ENCODE measurements around the gene CNTN5.

CNTN5 gene

DNA sequence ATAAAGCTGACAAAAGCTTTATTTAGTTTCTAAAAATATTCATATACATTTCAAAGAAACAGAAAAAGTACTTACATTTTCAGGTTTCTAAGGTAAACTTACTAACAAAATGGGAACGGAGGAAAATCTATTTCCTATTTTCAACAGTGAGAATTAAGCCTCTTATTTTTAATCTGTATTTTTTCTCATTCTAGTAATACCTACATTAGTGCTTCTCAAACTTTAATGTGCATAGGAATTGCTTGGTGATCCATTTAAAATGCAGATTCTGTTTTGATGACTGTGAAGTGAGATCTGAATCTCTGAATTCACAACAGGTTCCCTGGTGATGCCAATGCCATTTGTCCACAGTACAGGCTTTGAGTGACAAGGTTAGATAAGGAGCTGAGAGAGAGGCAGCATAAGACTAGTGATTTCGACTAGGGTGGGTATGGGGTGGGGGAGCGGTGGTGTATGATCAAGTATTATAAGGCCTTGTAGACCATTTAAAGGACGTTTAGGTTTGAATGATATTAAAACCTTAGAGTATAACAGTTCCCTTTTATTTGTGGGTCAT, 402.8 kb downstream of the CNTN5 start:
- no peak overlapping the region for H3K9ac ChIP-seq (ENCODE audit: insufficient read length)
- DNase-seq (ENCODE audit: low read depth, low spot score) = no peak
- TF ChIP-seq EZH2 (IDR thresholded peaks at IDR 0.05) (no peak), POLR2AphosphoS5 (IDR thresholded peaks at IDR 0.05; ENCODE audit: borderline replicate concordance, low read depth, low read length) (no peak)
- no peak overlapping the region for H3K27ac ChIP-seq
- H3K4me3 ChIP-seq = no peak overlapping the region
- H3K36me3 ChIP-seq (ENCODE audit: insufficient read depth, low read length) = no peaks in the 10 kb centered on the region
- no peaks in the 10 kb centered on the region for H3K9me3 ChIP-seq (ENCODE audit: low read depth, low read length)

DNA sequence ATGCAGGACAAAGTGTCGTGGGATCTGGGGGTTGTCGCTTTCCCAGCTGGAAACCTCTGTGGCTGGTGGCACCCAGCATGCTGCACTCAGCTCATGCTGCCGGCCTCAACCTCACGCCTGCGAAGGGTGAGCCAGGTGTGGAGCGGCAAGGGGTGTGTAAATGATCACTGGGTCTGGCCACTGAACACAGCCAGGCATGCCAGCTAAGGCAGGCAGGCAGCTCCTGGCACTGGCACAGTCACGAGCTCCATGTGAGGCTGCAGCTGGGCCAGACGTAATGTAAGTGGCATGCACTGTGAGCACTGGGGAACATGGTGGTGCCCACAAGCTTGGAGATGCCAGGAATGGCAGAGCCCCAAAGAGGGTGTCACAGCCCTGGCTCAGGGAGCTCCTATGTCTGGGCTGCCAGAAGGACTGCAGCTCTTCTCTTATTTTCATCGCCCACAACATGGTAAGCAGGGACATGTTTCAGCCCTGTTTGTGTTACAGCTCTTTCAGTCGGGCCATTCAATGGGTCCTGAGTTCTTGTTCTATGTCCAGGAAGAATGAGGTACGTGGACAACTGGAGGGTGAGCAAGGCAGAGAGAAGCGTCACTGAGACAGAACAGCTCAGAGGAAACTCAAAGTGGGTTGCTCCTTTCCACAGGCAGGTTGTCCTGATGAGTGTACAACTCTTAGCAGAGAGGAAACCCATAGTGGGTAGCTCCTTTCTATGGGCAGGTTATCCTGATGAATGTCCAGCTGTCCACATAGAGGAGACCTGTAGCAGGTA, 403.8 kb downstream of the CNTN5 start:
- no peak overlapping the region for H3K4me3 ChIP-seq
- no peaks in the 10 kb centered on the region for H3K36me3 ChIP-seq (ENCODE audit: insufficient read depth, low read length)
- H3K9ac ChIP-seq (ENCODE audit: insufficient read length) = no peak overlapping the region
- no peak for DNase-seq (ENCODE audit: low read depth, low spot score)
- H3K27ac ChIP-seq = no peak overlapping the region
- H3K9me3 ChIP-seq (ENCODE audit: low read depth, low read length) = no peaks in the 10 kb centered on the region
- no peak for TF ChIP-seq EZH2 (IDR thresholded peaks at IDR 0.05)
- TF ChIP-seq FOXP2 (optimal IDR thresholded peaks at IDR 0.05; ENCODE audit: control extremely low read depth, extremely low read length, insufficient read depth) = no peak
- TF ChIP-seq POLR2AphosphoS5 (IDR thresholded peaks at IDR 0.05; ENCODE audit: borderline replicate concordance, low read depth, low read length) = no peak

DNA sequence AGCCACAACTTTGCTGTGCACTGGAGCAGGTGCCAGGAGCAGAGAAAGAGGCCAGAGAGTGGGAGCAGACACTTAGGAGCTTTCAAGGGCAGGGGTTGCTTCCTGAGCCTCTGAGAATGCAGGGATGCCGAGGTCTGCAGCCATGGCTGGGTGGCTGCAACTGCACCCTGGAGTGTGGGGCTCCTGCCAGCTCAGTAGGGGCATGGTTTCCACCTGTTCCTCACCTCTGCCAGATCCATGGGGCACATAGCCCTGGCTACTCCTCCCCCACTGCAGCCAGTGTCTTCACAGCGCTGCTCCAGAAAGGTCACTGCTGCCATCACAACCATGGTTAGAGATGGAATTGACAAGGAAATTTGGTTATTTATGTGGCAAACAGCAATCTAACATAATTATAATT, 404.8 kb downstream of the CNTN5 start:
- DNase-seq (ENCODE audit: low read depth, low spot score) = no peak
- H3K9ac ChIP-seq (ENCODE audit: insufficient read length) = no peak overlapping the region
- H3K4me3 ChIP-seq = no peak overlapping the region
- H3K9me3 ChIP-seq (ENCODE audit: low read depth, low read length) = no peaks in the 10 kb centered on the region
- H3K36me3 ChIP-seq (ENCODE audit: insufficient read depth, low read length) = no peaks in the 10 kb centered on the region
- no peak overlapping the region for H3K27ac ChIP-seq
- TF ChIP-seq POLR2AphosphoS5 (IDR thresholded peaks at IDR 0.05; ENCODE audit: borderline replicate concordance, low read depth, low read length) (no peak), FOXP2 (optimal IDR thresholded peaks at IDR 0.05; ENCODE audit: control extremely low read depth, extremely low read length, insufficient read depth) (no peak), EZH2 (IDR thresholded peaks at IDR 0.05) (no peak)

DNA sequence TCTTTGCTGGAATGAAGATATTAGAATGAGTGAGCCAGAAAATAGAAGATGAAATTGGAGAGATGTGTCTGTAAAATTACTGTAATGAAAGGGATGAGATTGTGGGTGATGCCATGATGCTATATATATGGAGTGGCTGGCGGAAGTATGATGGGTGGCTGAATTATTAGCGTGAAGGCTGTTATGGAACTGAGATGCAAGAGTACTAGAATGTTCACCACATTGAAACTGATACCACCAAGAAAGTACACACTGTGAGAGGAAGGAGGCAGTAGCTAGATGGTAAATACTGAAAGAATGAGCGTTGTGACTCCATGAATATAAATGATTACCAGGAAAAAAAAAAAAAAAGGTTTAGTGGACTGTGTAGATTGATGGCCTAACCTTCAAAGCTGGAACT, 411.9 kb downstream of the CNTN5 start:
- Histone ChIP-seq H3K27ac (no peak overlapping the region), H3K9ac (ENCODE audit: insufficient read length) (no peak overlapping the region)
- no peak for TF ChIP-seq FOXP2 (optimal IDR thresholded peaks at IDR 0.05; ENCODE audit: control extremely low read depth, extremely low read length, insufficient read depth)
- no peak for TF ChIP-seq EZH2 (IDR thresholded peaks at IDR 0.05)
- no peak for TF ChIP-seq POLR2AphosphoS5 (IDR thresholded peaks at IDR 0.05; ENCODE audit: borderline replicate concordance, low read depth, low read length)

DNA sequence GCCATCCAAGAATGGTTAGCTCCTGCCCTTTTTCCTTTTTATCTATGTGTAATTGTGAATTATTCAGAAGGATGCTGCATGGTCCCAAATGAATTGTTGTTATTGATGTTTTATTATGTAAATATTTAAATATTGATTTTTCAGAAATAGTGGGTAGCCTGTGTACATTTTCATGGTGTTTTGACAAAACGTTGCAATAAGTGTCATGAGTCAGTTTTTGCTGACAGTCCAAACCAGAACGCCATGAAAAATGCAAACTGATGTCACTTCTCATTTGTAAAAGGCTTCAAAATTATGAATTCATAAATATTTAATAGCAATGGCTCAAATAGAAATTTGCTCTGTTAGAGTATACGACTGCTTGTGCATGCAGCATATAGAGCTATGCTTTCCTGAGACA, 422.5 kb downstream of the CNTN5 start:
- no peak for DNase-seq (ENCODE audit: low read depth, low spot score)
- no peaks in the 10 kb centered on the region for H3K9me3 ChIP-seq (ENCODE audit: low read depth, low read length)
- no peak overlapping the region for H3K27ac ChIP-seq
- TF ChIP-seq FOXP2 (optimal IDR thresholded peaks at IDR 0.05; ENCODE audit: control extremely low read depth, extremely low read length, insufficient read depth) = no peak
- no peak for TF ChIP-seq POLR2AphosphoS5 (IDR thresholded peaks at IDR 0.05; ENCODE audit: borderline replicate concordance, low read depth, low read length)
- TF ChIP-seq EZH2 (IDR thresholded peaks at IDR 0.05) = no peak
- no peak overlapping the region for H3K4me3 ChIP-seq
- no peaks in the 10 kb centered on the region for H3K36me3 ChIP-seq (ENCODE audit: insufficient read depth, low read length)
- no peak overlapping the region for H3K9ac ChIP-seq (ENCODE audit: insufficient read length)

More for the DNA sequence above, 411.9 kb downstream of the CNTN5 start:
- no peaks in the 10 kb centered on the region for H3K36me3 ChIP-seq (ENCODE audit: insufficient read depth, low read length)
- no peak for DNase-seq (ENCODE audit: low read depth, low spot score)
- H3K9me3 ChIP-seq (ENCODE audit: low read depth, low read length) = no peaks in the 10 kb centered on the region
- no peak overlapping the region for H3K4me3 ChIP-seq

DNA sequence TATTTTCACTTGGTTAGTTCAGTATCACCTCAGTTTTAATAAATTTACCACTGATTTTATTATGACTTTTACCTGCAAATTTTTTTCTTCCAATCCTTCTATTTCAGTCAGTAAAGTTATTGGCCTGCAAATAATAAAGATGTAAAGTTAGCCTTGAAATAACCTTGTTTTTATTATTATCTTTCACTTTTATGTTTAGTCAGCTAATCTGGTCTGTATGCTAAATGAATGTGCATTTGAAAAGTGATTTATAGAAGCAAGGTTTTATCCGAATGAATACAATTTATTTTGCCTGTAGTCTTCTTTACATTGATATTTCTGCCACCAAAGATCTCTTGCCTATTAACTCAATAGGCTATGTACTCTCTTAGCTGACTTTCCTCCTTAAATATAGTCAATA, 425.7 kb downstream of the CNTN5 start:
- Histone ChIP-seq H3K9ac (ENCODE audit: insufficient read length) (no peak overlapping the region), H3K9me3 (ENCODE audit: low read depth, low read length) (no peaks in the 10 kb centered on the region), H3K36me3 (ENCODE audit: insufficient read depth, low read length) (no peaks in the 10 kb centered on the region), H3K27ac (no peak overlapping the region), H3K4me3 (no peak overlapping the region)
- no peak for DNase-seq (ENCODE audit: low read depth, low spot score)
- TF ChIP-seq EZH2 (IDR thresholded peaks at IDR 0.05) = no peak
- TF ChIP-seq POLR2AphosphoS5 (IDR thresholded peaks at IDR 0.05; ENCODE audit: borderline replicate concordance, low read depth, low read length) = no peak
- TF ChIP-seq FOXP2 (optimal IDR thresholded peaks at IDR 0.05; ENCODE audit: control extremely low read depth, extremely low read length, insufficient read depth) = no peak

DNA sequence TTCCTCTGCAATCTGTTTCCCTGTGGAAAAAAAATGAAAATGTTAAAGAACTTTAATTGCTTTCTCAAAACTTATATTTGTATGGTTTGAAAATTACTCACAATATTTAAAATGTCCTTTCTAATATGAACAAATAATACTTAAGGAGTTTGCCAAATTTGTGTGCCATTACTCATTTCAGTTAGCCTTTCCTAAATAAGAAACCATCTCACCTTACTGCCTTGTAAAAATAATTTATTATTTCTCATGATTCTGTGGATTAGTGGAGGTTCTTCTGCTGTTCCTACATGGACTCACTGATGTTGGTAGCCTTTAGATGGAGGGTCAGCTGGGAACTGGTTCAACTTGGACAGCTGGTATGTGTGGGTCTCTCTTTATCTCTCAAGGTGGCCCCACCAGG, 428.6 kb downstream of the CNTN5 start:
- no peak overlapping the region for H3K9ac ChIP-seq (ENCODE audit: insufficient read length)
- no peak for TF ChIP-seq FOXP2 (optimal IDR thresholded peaks at IDR 0.05; ENCODE audit: control extremely low read depth, extremely low read length, insufficient read depth)
- TF ChIP-seq POLR2AphosphoS5 (IDR thresholded peaks at IDR 0.05; ENCODE audit: borderline replicate concordance, low read depth, low read length) = no peak
- TF ChIP-seq EZH2 (IDR thresholded peaks at IDR 0.05) = no peak
- no peak overlapping the region for H3K4me3 ChIP-seq
- no peak for DNase-seq (ENCODE audit: low read depth, low spot score)
- H3K9me3 ChIP-seq (ENCODE audit: low read depth, low read length) = no peaks in the 10 kb centered on the region
- H3K36me3 ChIP-seq (ENCODE audit: insufficient read depth, low read length) = no peaks in the 10 kb centered on the region
- H3K27ac ChIP-seq = no peak overlapping the region

DNA sequence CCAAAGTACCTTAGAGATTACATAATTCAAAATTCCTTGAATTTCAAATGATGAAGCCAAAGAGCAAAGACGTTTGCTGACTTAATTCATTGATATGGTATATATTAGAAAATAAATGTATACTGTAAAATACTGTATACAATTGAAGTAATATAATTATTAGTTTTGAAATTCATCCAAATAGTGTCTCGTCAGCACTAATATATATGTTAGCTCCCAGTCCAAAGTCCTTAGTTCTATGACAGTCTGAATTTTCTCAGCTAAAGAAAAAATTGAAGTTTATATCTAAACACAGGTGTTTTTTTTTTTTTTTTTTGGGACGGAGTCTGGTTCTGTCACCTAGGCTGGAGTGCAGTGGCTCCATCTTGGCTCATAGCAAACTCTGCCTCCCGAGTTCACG, 431.3 kb downstream of the CNTN5 start:
- no peak for TF ChIP-seq FOXP2 (optimal IDR thresholded peaks at IDR 0.05; ENCODE audit: control extremely low read depth, extremely low read length, insufficient read depth)
- TF ChIP-seq POLR2AphosphoS5 (IDR thresholded peaks at IDR 0.05; ENCODE audit: borderline replicate concordance, low read depth, low read length) = no peak
- no peak for TF ChIP-seq EZH2 (IDR thresholded peaks at IDR 0.05)
- H3K36me3 ChIP-seq (ENCODE audit: insufficient read depth, low read length) = no peaks in the 10 kb centered on the region
- H3K27ac ChIP-seq = no peak overlapping the region
- no peaks in the 10 kb centered on the region for H3K9me3 ChIP-seq (ENCODE audit: low read depth, low read length)
- H3K4me3 ChIP-seq = no peak overlapping the region
- DNase-seq (ENCODE audit: low read depth, low spot score) = no peak
- H3K9ac ChIP-seq (ENCODE audit: insufficient read length) = no peak overlapping the region
